SK-N-SH (cell line): ENCODE data around the gene EVC. TPM values are rescaled to one million over a fixed set of nuclear protein-coding genes. Genes with fewer than 3 reads are reported as not detected.

Source experiments
- CTCF ChIA-PET: fragments of 300-600, 350-600 bp; formaldehyde crosslinking; extraction: SDS; loops from one replicate; lab custom pipeline; 2021; lab: Yijun Ruan, JAX
- POLR2A ChIA-PET: fragments of 350-600 bp; sonication (Branson Sonifier 250); formaldehyde crosslinking; extraction: SDS; loops from one replicate; lab custom pipeline; 2020; ENCODE audit warnings: antibody characterized with exemption, inconsistent platforms; lab: Yijun Ruan, JAX
- DNase-seq: peaks from one replicate; pipeline ENCODE4 v3.0.0; 2012
- H2AFZ ChIP-seq: fragments of 200-600 bp; sonication (generic); 2 replicates; pipeline ENCODE4 v1.8.1; 2016; ENCODE audit warnings: antibody characterized with exemption, mild to moderate bottlenecking, low read depth
- H3F3A ChIP-seq: fragments of 200-600 bp; sonication (generic); replicated peaks from 2 replicates; pipeline ENCODE3; 2016; ENCODE audit warnings: antibody characterized with exemption, mild to moderate bottlenecking; ENCODE audit not compliant: insufficient read depth
- H3K27ac ChIP-seq, 2 experiments: fragments of 200-500 bp in 1 of 2; fragments of 200-600 bp in 1 of 2; sonication (Bioruptor generic) in 1 of 2; sonication (generic), shearing (Covaris generic) in 1 of 2; 2 replicates each; pipeline versions ENCODE4 v1.5.1 to v1.6.1; 2014 to 2016; ENCODE audit warnings: low read depth in 2 of 2, inconsistent platforms in 1 of 2, low read length in 1 of 2, mild to moderate bottlenecking in 1 of 2, mixed read lengths in 1 of 2
- H3K27me3 ChIP-seq: fragments of 200-600 bp; sonication (generic), shearing (Covaris generic); 2 replicates; pipeline ENCODE4 v1.6.1; 2016; ENCODE audit warnings: mixed run types; ENCODE audit not compliant: insufficient read depth
- H3K36me3 ChIP-seq, 2 experiments: fragments of 200-500 bp in 1 of 2; fragments of 200-600 bp in 1 of 2; sonication (Bioruptor generic) in 1 of 2; sonication (generic) in 1 of 2; replicated peaks in 1 of 2; 2 replicates each; pipeline versions ENCODE3 to v1.5.1; 2014 to 2016; ENCODE audit warnings: low read length in 1 of 2, mild to moderate bottlenecking in 1 of 2; ENCODE audit not compliant: insufficient read depth in 2 of 2, control insufficient read depth in 1 of 2
- H3K4me1 ChIP-seq, 2 experiments: fragments of 200-500 bp in 1 of 2; fragments of 200-600 bp in 1 of 2; sonication (Bioruptor generic) in 1 of 2; sonication (generic), shearing (Covaris generic) in 1 of 2; 2 replicates each; pipeline versions ENCODE4 v1.5.1 to v1.6.1; 2014 to 2016; ENCODE audit warnings: low read depth in 1 of 2, low read length in 1 of 2, mixed run types in 1 of 2; ENCODE audit not compliant: insufficient read depth in 2 of 2, control insufficient read depth in 1 of 2
- H3K4me2 ChIP-seq: fragments of 200-600 bp; sonication (generic), shearing (Covaris generic); 2 replicates; pipeline ENCODE4 v1.6.1; 2017; ENCODE audit warnings: mixed run types
- H3K4me3 ChIP-seq, 2 experiments: fragments of 200-500 bp in 1 of 2; fragments of 200-600 bp in 1 of 2; sonication (Bioruptor generic) in 1 of 2; sonication (generic), shearing (Covaris generic) in 1 of 2; 2 replicates each; pipeline versions ENCODE4 v1.5.1 to v1.8.1; 2014 to 2016; ENCODE audit warnings: low read depth in 2 of 2, inconsistent platforms in 1 of 2, low read length in 1 of 2, mild to moderate bottlenecking in 1 of 2, mixed read lengths in 1 of 2, moderate library complexity in 1 of 2
- H3K79me2 ChIP-seq: fragments of 200-600 bp; sonication (generic); 2 replicates; pipeline ENCODE4 v1.8.1; 2017; ENCODE audit warnings: mild to moderate bottlenecking; ENCODE audit not compliant: insufficient read depth
- H3K9ac ChIP-seq: fragments of 200-600 bp; sonication (generic); 2 replicates; pipeline ENCODE4 v1.6.1; 2017; ENCODE audit warnings: mixed run types
- H3K9me2 ChIP-seq: fragments of 200-600 bp; sonication (generic); 2 replicates; pipeline ENCODE4 v1.6.1; 2017; ENCODE audit warnings: mixed run types
- H3K9me3 ChIP-seq: fragments of 200-600 bp; sonication (generic); 2 replicates; pipeline ENCODE4 v1.6.1; 2017; ENCODE audit warnings: mixed run types, mild to moderate bottlenecking, moderate library complexity
- H4K20me1 ChIP-seq: fragments of 200-600 bp; sonication (generic); 2 replicates; pipeline ENCODE4 v1.6.1; 2017; ENCODE audit warnings: mild to moderate bottlenecking, mixed run types; ENCODE audit not compliant: insufficient read depth
- EP300 ChIP-seq, 2 experiments: IDR thresholded peaks; 2 replicates each; pipeline versions ENCODE4 v1.4.0 to v1.6.1; 2012; ENCODE audit warnings: borderline replicate concordance in 1 of 2, low read depth in 1 of 2, low read length in 1 of 2
- GABPA ChIP-seq: IDR thresholded peaks from 2 replicates; pipeline ENCODE4 v1.4.0; 2012; ENCODE audit warnings: low read depth, mild to moderate bottlenecking
- IRF3 ChIP-seq: fragments of 150-350 bp; IDR thresholded peaks from 2 replicates; pipeline ENCODE4 v1.6.1; 2016; ENCODE audit warnings: mild to moderate bottlenecking, low read depth, low read length
- JUND ChIP-seq: IDR thresholded peaks from 2 replicates; pipeline ENCODE4 v1.4.0; 2012
- MAX ChIP-seq: IDR thresholded peaks from 2 replicates; pipeline ENCODE4 v1.4.0; 2012; ENCODE audit warnings: low read depth
- MXI1 ChIP-seq: IDR thresholded peaks from 2 replicates; pipeline ENCODE4 v1.6.1; 2012; ENCODE audit warnings: mild to moderate bottlenecking, low read depth, low read length, improper control_type of control experiment
- NRF1 ChIP-seq: IDR thresholded peaks from 2 replicates; pipeline ENCODE4 v1.6.1; 2012; ENCODE audit warnings: low read depth, mild to moderate bottlenecking, low read length
- POLR2AphosphoS5 ChIP-seq: IDR thresholded peaks from 2 replicates; pipeline ENCODE4 v1.6.1; 2012; ENCODE audit warnings: low read depth, low read length
- RAD21 ChIP-seq: IDR thresholded peaks from 2 replicates; pipeline ENCODE4 v1.6.1; 2012; ENCODE audit warnings: mild to moderate bottlenecking, low read length
- RCOR1 ChIP-seq: fragments of 150-350 bp; IDR thresholded peaks from 2 replicates; pipeline ENCODE4 v1.6.1; 2017; ENCODE audit warnings: antibody characterized with exemption, low read length
- SMC3 ChIP-seq: IDR thresholded peaks from 2 replicates; pipeline ENCODE4 v1.6.1; 2012; ENCODE audit warnings: low read depth, low read length, improper control_type of control experiment
- TCF12 ChIP-seq: IDR thresholded peaks from 2 replicates; pipeline ENCODE4 v1.4.0; 2012
- TEAD4 ChIP-seq: IDR thresholded peaks from 2 replicates; pipeline ENCODE4 v1.4.0; 2012; ENCODE audit warnings: mild to moderate bottlenecking, borderline replicate concordance; ENCODE audit not compliant: insufficient read depth
- YY1 ChIP-seq: IDR thresholded peaks from 2 replicates; pipeline ENCODE4 v1.4.0; 2012; ENCODE audit warnings: low read depth, mild to moderate bottlenecking
- ZBTB33 ChIP-seq: IDR thresholded peaks from 2 replicates; pipeline ENCODE4 v1.4.0; 2012; ENCODE audit warnings: low read depth, borderline replicate concordance
- WGBS: methylation state at CpG from one replicate; pipeline ENCODE4 v1.1.6; 2017; ENCODE audit warnings: low lambda C conversion rate; 5-methylcytosine and 5-hydroxymethylcytosine counted together
- polyA plus RNA-seq, 3 experiments: library from polyadenylated mRNA; depleted of rRNA; stranded (reverse); fragments of >200 nt; gene quantifications; 2 replicates each; pipeline ENCODE4 v1.2.3, GENCODE V29; 2012

Gene EVC
- polyA plus RNA-seq, 1 of the 3 experiments (the other 2 are of a cell fraction): 3.8 TPM

DNA sequence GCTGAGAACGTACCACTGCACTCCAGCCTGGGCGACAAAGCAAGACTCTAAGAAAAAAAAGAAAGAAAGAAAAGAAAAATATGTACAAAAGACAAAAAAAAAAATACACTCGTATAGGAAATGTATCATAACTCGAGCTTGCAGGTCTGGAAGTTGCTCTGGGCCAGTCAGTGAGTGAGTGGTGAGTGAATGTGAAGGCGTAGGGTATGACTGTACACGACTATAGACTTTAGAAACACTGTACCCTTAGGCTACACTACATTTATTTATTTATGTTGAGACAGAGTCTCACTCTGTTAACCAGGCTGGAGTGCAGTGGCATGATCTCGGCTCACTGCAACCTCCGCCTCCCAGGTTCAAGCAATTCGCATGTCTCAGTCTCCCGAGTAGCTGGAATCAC, 32.0 kb upstream of the EVC start:
- Histone ChIP-seq H3K36me3 (no peaks in the 10 kb centered on the region), H3K27ac (no peak overlapping the region), H3K27me3 (no peaks in the 10 kb centered on the region), H3K4me2 (no peak overlapping the region), H3K9me2 (no peaks in the 10 kb centered on the region), H3K79me2 (no peaks in the 10 kb centered on the region), H3F3A (no peaks in the 10 kb centered on the region), H3K9me3 (no peaks in the 10 kb centered on the region), H3K9ac (no peak overlapping the region), H4K20me1 (no peaks in the 10 kb centered on the region), H2AFZ (no peak overlapping the region), H3K4me3 (no peak overlapping the region), H3K4me1 (no peaks in the 10 kb centered on the region)
- no peak for DNase-seq
- CTCF ChIA-PET: no interaction called here
- POLR2A ChIA-PET: no interaction called here
- TF ChIP-seq RCOR1: no peak
- TF ChIP-seq YY1: no peak
- no peak for TF ChIP-seq MXI1
- TF ChIP-seq TCF12: no peak
- no peak for TF ChIP-seq MAX
- no peak for TF ChIP-seq POLR2AphosphoS5
- 56% methylated on average over 10 of the region's 10 CpGs for WGBS

- Histone ChIP-seq H3K9me3 (no peaks in the 10 kb centered on the region), H3K4me1 (no peaks in the 10 kb centered on the region), H4K20me1 (no peaks in the 10 kb centered on the region), H2AFZ (no peak overlapping the region), H3F3A (no peaks in the 10 kb centered on the region)
- CTCF ChIA-PET: interaction anchor here (1.2 to 1.7 kb wide), 3 partner anchors 9 to 284 kb away, joined by 4 to 6 read pairs (median 4); no protein-coding TSS in a partner anchor
- POLR2A ChIA-PET: no interaction called here
- 55% methylated on average over 10 of the region's 10 CpGs for WGBS
- TF ChIP-seq TEAD4: no peak
- TF ChIP-seq ZBTB33: no peak
- no peak for TF ChIP-seq RAD21
- no peak for TF ChIP-seq JUND
- no peak for TF ChIP-seq EP300 (IDR thresholded peaks at IDR 0.05; ENCODE audit: borderline replicate concordance in 1 of 2, low read depth in 1 of 2, low read length in 1 of 2)
- TF ChIP-seq NRF1: no peak
- no peak for TF ChIP-seq RCOR1
- no peak for TF ChIP-seq POLR2AphosphoS5
- no peak for TF ChIP-seq YY1
- no peak for TF ChIP-seq SMC3
- no peak for TF ChIP-seq GABPA
- TF ChIP-seq IRF3: no peak
- TF ChIP-seq MXI1: no peak
- TF ChIP-seq, all 33 proteins: peak for 0
- H3K4me3 ChIP-seq: no peak overlapping the region
- H3K27me3 ChIP-seq: no peaks in the 10 kb centered on the region
- DNase-seq: no peak
- H3K27ac ChIP-seq: no peak overlapping the region
- no peaks in the 10 kb centered on the region for H3K36me3 ChIP-seq
- no peaks in the 10 kb centered on the region for H3K79me2 ChIP-seq
- H3K9me2 ChIP-seq: no peaks in the 10 kb centered on the region
- no peak overlapping the region for H3K9ac ChIP-seq
- H3K4me2 ChIP-seq: no peak overlapping the region
These were observed 27.4 kb upstream of the EVC start for GRCh38 chr4:5683566-5683965.
